ENCODE data around the gene TGM2. TPM values are rescaled to one million over a fixed set of nuclear protein-coding genes. Genes with fewer than 3 reads are reported as not detected.

Gene TGM2
- total RNA-seq, 2 experiments from 2014 or later = 0.06 to 0.27 TPM

GRCh38 chr20:38202153-38202981 is 37.3 kb upstream of the TGM2 start:
- DNase-seq (no peak), ATAC-seq (ENCODE audit: poor library complexity) (no peak)
- Mint-ChIP-seq H3K36me3 (ENCODE audit: low read depth) (no peaks in the 10 kb centered on the region), H3K9me3 (no peaks in the 10 kb centered on the region), H3K4me3 (no peak overlapping the region), H3K27me3 (peaks cover 15% of the 10 kb centered on the region), H3K27ac (no peak overlapping the region), H3K4me1 (ENCODE audit: low read depth) (no peaks in the 10 kb centered on the region)
- Histone ChIP-seq H3K4me1 (ENCODE audit: insufficient read depth, low read length) (no peaks in the 10 kb centered on the region), H3K9me3 (ENCODE audit: control insufficient read depth in 1 of 2, insufficient read depth in 1 of 2, low read length in 2 of 2) (no peaks in the 10 kb centered on the region), H3K36me3 (ENCODE audit: insufficient read depth, low read length) (no peaks in the 10 kb centered on the region), H3K4me3 (ENCODE audit: low read length) (no peak overlapping the region), H3K27me3 (ENCODE audit: control insufficient read depth in 1 of 2, insufficient read depth in 2 of 2, low read length in 2 of 2) (no peaks in the 10 kb centered on the region), H3K27ac (ENCODE audit: low read depth in 1 of 2, low read length in 2 of 2) (no peak overlapping the region)
- intact Hi-C loops (cut with DNase I, micrococcal nuclease) = no loop called here
- POLR2A ChIA-PET = no interaction called here
- no peak for TF ChIP-seq CTCF (IDR thresholded peaks at IDR 0.05)
- CTCF ChIA-PET = no interaction called here

- intact Hi-C loops (cut with DNase I, micrococcal nuclease) = no loop called here
- ATAC-seq (ENCODE audit: poor library complexity) (no peak), DNase-seq (peak in 2 of 14 experiments; percentile 43 to 67)
- no peak overlapping the region for H3K4me3 Mint-ChIP-seq
- H3K4me1 Mint-ChIP-seq (ENCODE audit: low read depth) = no peaks in the 10 kb centered on the region
- TF ChIP-seq CTCF (IDR thresholded peaks at IDR 0.05) = no peak
- H3K36me3 Mint-ChIP-seq (ENCODE audit: low read depth) = no peaks in the 10 kb centered on the region
- ChIA-PET CTCF (no interaction called here), POLR2A (no interaction called here)
- H3K27ac Mint-ChIP-seq = no peak overlapping the region
- H3K27me3 Mint-ChIP-seq = peaks cover 15% of the 10 kb centered on the region
- no peaks in the 10 kb centered on the region for H3K27me3 ChIP-seq (ENCODE audit: control insufficient read depth in 1 of 2, insufficient read depth in 2 of 2, low read length in 2 of 2)
- no peak overlapping the region for H3K27ac ChIP-seq (ENCODE audit: low read depth in 1 of 2, low read length in 2 of 2)
- H3K4me3 ChIP-seq (ENCODE audit: low read length) = no peak overlapping the region
- H3K36me3 ChIP-seq (ENCODE audit: insufficient read depth, low read length) = no peaks in the 10 kb centered on the region
- H3K4me1 ChIP-seq (ENCODE audit: insufficient read depth, low read length) = no peaks in the 10 kb centered on the region
- no peaks in the 10 kb centered on the region for H3K9me3 Mint-ChIP-seq
- no peaks in the 10 kb centered on the region for H3K9me3 ChIP-seq (ENCODE audit: control insufficient read depth in 1 of 2, insufficient read depth in 1 of 2, low read length in 2 of 2)
Observed at GRCh38 chr20:38201356-38201755, 36.3 kb upstream of the TGM2 start.

- H3K27me3 ChIP-seq (ENCODE audit: control insufficient read depth in 1 of 2, insufficient read depth in 2 of 2, low read length in 2 of 2) = peaks cover 0 to 3% of the 10 kb centered on the region in 2 experiments
- no peak for ATAC-seq (ENCODE audit: poor library complexity)
- no peaks in the 10 kb centered on the region for H3K4me1 ChIP-seq (ENCODE audit: insufficient read depth, low read length)
- POLR2A ChIA-PET = no interaction called here
- TF ChIP-seq CTCF (IDR thresholded peaks at IDR 0.05) = no peak
- no peak overlapping the region for H3K27ac ChIP-seq (ENCODE audit: low read depth in 1 of 2, low read length in 2 of 2)
- intact Hi-C loops (cut with DNase I, micrococcal nuclease) = no loop called here
- H3K9me3 ChIP-seq (ENCODE audit: control insufficient read depth in 1 of 2, insufficient read depth in 1 of 2, low read length in 2 of 2) = no peaks in the 10 kb centered on the region
- no peaks in the 10 kb centered on the region for H3K36me3 ChIP-seq (ENCODE audit: insufficient read depth, low read length)
- no peak overlapping the region for H3K4me3 ChIP-seq (ENCODE audit: low read length)
- H3K4me3 Mint-ChIP-seq = no peak overlapping the region
- CTCF ChIA-PET = no interaction called here
- no peaks in the 10 kb centered on the region for H3K4me1 Mint-ChIP-seq (ENCODE audit: low read depth)
- no peaks in the 10 kb centered on the region for H3K9me3 Mint-ChIP-seq
- H3K27me3 Mint-ChIP-seq = peaks cover 15% of the 10 kb centered on the region
- H3K27ac Mint-ChIP-seq = no peak overlapping the region
- no peak for DNase-seq
- H3K36me3 Mint-ChIP-seq (ENCODE audit: low read depth) = no peaks in the 10 kb centered on the region
Observed at GRCh38 chr20:38200646-38201045, 35.6 kb upstream of the TGM2 start.

Measured in CD4-positive, alpha-beta T cell (primary cell).